ENCODE data around the gene EVA1A. TPM values are rescaled to one million over a fixed set of nuclear protein-coding genes. Genes with fewer than 3 reads are reported as not detected.

The EVA1A gene
- total RNA-seq, 1 experiment from 2014 or later: 0.21 TPM

DNA sequence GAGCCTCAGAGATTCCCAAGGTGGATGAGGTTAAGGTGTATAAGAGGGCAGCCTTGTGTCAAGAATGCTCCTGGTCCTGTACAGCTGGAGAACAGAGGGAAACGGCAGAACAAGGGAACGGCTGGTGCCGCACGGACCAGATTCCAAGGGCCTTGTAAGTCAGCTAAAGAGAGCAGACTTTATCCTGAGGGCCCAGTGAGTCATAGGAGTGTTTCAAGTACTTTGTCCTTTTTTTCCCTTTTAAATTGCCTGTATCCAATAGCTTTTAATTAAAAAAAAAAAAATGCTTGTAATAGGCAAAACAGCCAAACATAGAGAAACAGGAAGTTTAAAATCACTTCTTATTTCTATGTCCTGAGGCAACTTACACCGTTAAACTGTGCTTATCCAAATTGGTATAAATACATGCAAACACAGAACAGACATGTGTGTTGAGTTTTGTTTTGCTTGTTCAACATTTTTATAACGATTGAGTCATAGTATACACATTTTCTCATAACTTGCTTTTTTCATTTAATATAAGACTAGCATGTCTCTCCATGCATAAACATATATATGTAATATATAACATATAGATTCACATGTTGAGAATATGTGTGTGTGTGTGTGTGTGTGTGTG is 42.1 kb upstream of the EVA1A start:
- TF ChIP-seq SIN3A (IDR thresholded peaks at IDR 0.05; ENCODE audit: borderline replicate concordance, insufficient read depth, low read depth, low read length): no peak
- no peak for TF ChIP-seq TCF7L2 (IDR thresholded peaks at IDR 0.05; ENCODE audit: low read depth, low read length)
- no peak for TF ChIP-seq CTCF (IDR thresholded peaks at IDR 0.05)
- TF ChIP-seq, protein P1, sequence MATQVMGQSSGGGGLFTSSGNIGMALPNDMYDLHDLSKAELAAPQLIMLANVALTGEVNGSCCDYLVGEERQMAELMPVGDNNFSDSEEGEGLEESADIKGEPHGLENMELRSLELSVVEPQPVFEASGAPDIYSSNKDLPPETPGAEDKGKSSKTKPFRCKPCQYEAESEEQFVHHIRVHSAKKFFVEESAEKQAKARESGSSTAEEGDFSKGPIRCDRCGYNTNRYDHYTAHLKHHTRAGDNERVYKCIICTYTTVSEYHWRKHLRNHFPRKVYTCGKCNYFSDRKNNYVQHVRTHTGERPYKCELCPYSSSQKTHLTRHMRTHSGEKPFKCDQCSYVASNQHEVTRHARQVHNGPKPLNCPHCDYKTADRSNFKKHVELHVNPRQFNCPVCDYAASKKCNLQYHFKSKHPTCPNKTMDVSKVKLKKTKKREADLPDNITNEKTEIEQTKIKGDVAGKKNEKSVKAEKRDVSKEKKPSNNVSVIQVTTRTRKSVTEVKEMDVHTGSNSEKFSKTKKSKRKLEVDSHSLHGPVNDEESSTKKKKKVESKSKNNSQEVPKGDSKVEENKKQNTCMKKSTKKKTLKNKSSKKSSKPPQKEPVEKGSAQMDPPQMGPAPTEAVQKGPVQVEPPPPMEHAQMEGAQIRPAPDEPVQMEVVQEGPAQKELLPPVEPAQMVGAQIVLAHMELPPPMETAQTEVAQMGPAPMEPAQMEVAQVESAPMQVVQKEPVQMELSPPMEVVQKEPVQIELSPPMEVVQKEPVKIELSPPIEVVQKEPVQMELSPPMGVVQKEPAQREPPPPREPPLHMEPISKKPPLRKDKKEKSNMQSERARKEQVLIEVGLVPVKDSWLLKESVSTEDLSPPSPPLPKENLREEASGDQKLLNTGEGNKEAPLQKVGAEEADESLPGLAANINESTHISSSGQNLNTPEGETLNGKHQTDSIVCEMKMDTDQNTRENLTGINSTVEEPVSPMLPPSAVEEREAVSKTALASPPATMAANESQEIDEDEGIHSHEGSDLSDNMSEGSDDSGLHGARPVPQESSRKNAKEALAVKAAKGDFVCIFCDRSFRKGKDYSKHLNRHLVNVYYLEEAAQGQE (IDR thresholded peaks at IDR 0.05; ENCODE audit: insufficient read depth in 1 of 2, low read depth in 2 of 2, low read length in 1 of 2): no peak
- TF ChIP-seq POLR2AphosphoS5 (IDR thresholded peaks at IDR 0.05; ENCODE audit: low read depth, low read length): no peak
- in situ Hi-C loops (cut with HindIII; ENCODE audit: low pct_unique_long_range_greater_than_20kb, low sequenced_read_pairs): no loop called here
- Histone ChIP-seq H3K9me3 (ENCODE audit: control insufficient read depth, insufficient read depth, low read depth, low read length) (no peaks in the 10 kb centered on the region), H3K27me3 (ENCODE audit: control insufficient read depth, insufficient read depth, low read length) (peaks cover 2% of the 10 kb centered on the region; the same call in 1 of the 2 replicates), H3K4me1 (ENCODE audit: control insufficient read depth, insufficient read depth, low read length) (no peaks in the 10 kb centered on the region), H3K27ac (ENCODE audit: low read length) (no peak overlapping the region), H3K4me3 (ENCODE audit: low read depth in 2 of 2, low read length in 2 of 2) (no peak overlapping the region), H3K36me3 (ENCODE audit: control insufficient read depth, insufficient read depth, low read length) (no peaks in the 10 kb centered on the region)
- ATAC-seq (no peak), DNase-seq (ENCODE audit: low read depth, low spot score) (no peak)
- ChIA-PET CTCF (no interaction called here), POLR2A (no interaction called here)
- BruUV-seq (replicated peaks): no TSS peak
- intact Hi-C loops (cut with micrococcal nuclease; ENCODE audit: unreplicated experiment): no loop called here

DNA sequence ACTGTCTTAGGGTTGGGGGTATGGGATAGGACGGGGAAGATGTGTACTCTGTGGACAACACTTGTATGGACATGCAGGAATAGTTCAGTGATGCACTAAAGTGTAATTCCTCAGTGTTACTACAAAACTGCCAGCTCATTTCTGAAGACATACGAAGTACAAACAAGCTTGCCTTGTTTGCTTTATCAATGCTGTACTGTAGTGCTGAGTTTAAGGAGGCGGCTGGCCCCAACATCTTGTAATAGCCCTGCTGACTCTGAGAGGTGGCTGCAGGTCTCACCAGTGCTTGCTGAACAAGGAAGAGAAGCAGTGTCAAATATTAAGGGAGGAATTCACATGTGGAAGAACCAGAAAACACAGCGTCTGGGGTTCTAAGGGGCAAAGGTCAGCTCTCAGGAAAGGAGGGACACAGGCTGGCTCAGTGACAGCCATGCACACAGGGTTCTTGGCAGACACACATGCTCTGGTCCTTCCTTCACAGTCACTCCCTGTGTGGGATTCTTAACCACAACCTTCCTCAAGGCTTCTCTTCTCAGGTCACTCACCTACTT is 39.8 kb upstream of the EVA1A start:
- DNase-seq (ENCODE audit: low read depth, low spot score) (no peak), ATAC-seq (no peak)
- H3K9me3 ChIP-seq (ENCODE audit: control insufficient read depth, insufficient read depth, low read depth, low read length): no peaks in the 10 kb centered on the region
- CTCF ChIA-PET: no interaction called here
- H3K27ac ChIP-seq (ENCODE audit: low read length): no peak overlapping the region
- no peaks in the 10 kb centered on the region for H3K4me1 ChIP-seq (ENCODE audit: control insufficient read depth, insufficient read depth, low read length)
- no TSS peak for BruUV-seq (replicated peaks)
- intact Hi-C loops (cut with micrococcal nuclease; ENCODE audit: unreplicated experiment) (no loop called here), in situ Hi-C loops (cut with HindIII; ENCODE audit: low pct_unique_long_range_greater_than_20kb, low sequenced_read_pairs) (no loop called here)
- H3K27me3 ChIP-seq (ENCODE audit: control insufficient read depth, insufficient read depth, low read length): no peaks in the 10 kb centered on the region
- TF ChIP-seq POLR2AphosphoS5 (IDR thresholded peaks at IDR 0.05; ENCODE audit: low read depth, low read length) (no peak), SIN3A (IDR thresholded peaks at IDR 0.05; ENCODE audit: borderline replicate concordance, insufficient read depth, low read depth, low read length) (no peak), TCF7L2 (IDR thresholded peaks at IDR 0.05; ENCODE audit: low read depth, low read length) (no peak), CTCF (IDR thresholded peaks at IDR 0.05) (no peak)
- TF ChIP-seq, protein P1 (IDR thresholded peaks at IDR 0.05; ENCODE audit: insufficient read depth in 1 of 2, low read depth in 2 of 2, low read length in 1 of 2): no peak
- POLR2A ChIA-PET: no interaction called here
- H3K36me3 ChIP-seq (ENCODE audit: control insufficient read depth, insufficient read depth, low read length): no peaks in the 10 kb centered on the region
- no peak overlapping the region for H3K4me3 ChIP-seq (ENCODE audit: low read depth in 2 of 2, low read length in 2 of 2)

All from Panc1 (cell line).